ENCODE data around the gene PM20D2. TPM values are rescaled to one million over a fixed set of nuclear protein-coding genes. Genes with fewer than 3 reads are reported as not detected.

Gene PM20D2
- total and polyA plus RNA-seq, 2 of the 13 experiments (the other 11 are each of a cell fraction or from before 2014, with no cell fraction given), result 13.3 to 26.3 TPM

DNA sequence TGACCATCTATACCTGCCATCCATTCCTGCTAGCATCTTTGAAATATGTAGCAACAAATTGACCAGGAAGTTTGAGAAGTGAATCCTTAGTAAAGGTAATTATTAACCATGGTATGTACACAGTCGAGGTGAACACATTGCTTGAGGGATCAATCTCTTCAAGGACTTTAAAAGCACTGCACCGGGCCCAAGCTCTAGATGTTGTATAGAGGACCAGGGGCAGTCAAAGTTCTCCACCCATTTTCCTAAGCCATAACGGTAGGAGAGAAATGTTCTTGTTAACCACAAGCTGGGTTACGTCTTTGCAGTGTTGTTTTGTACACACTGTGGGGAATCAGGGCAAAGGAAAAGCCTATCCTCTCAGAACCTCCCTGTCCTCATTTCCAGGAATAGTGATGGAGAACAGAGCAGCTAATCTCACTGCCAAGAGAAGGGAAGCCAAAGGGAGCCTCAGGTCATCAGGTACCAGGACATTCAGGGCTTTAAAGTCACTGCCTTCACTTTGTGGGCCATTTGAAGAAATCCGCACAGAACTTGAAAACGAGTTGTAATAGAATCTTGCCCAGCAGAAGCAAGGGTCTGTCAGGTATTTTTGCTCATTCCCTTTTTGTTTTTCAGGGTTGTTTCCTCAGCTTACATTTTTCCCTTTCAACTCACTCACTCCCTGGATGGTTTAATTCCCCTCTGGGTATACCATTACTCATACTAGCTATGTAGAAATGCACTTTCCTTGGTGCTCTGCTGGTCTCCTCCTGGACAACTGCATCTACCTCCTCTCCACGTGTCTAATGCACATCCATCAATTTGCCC is 5.3 kb upstream of the PM20D2 start (continued):
- TF ChIP-seq, protein P1, sequence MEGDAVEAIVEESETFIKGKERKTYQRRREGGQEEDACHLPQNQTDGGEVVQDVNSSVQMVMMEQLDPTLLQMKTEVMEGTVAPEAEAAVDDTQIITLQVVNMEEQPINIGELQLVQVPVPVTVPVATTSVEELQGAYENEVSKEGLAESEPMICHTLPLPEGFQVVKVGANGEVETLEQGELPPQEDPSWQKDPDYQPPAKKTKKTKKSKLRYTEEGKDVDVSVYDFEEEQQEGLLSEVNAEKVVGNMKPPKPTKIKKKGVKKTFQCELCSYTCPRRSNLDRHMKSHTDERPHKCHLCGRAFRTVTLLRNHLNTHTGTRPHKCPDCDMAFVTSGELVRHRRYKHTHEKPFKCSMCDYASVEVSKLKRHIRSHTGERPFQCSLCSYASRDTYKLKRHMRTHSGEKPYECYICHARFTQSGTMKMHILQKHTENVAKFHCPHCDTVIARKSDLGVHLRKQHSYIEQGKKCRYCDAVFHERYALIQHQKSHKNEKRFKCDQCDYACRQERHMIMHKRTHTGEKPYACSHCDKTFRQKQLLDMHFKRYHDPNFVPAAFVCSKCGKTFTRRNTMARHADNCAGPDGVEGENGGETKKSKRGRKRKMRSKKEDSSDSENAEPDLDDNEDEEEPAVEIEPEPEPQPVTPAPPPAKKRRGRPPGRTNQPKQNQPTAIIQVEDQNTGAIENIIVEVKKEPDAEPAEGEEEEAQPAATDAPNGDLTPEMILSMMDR (CRISPR knock-in tag; IDR thresholded peaks at IDR 0.05), result no peak
- TF ChIP-seq CAMTA2 (CRISPR knock-in tag; IDR thresholded peaks at IDR 0.05; ENCODE audit: borderline replicate concordance) (no peak), ZNF569 (CRISPR knock-in tag; IDR thresholded peaks at IDR 0.05; ENCODE audit: borderline replicate concordance) (no peak), RFX3 (CRISPR knock-in tag; IDR thresholded peaks at IDR 0.05) (no peak), MTF1 (CRISPR knock-in tag; IDR thresholded peaks at IDR 0.05) (no peak), ASH2L (IDR thresholded peaks at IDR 0.05; ENCODE audit: insufficient read length, low read depth, low read length) (no peak), ZNF841 (CRISPR knock-in tag; IDR thresholded peaks at IDR 0.05; ENCODE audit: borderline replicate concordance) (no peak), POLR2A (IDR thresholded peaks at IDR 0.05; ENCODE audit: insufficient read depth in 1 of 2, low read depth in 2 of 2, low read length in 2 of 2) (no peak), JDP2 (CRISPR knock-in tag; IDR thresholded peaks at IDR 0.05; ENCODE audit: borderline replicate concordance) (no peak), SOX6 (IDR thresholded peaks at IDR 0.05) (no peak), SOX6 (CRISPR knock-in tag; IDR thresholded peaks at IDR 0.05) (peak; percentile 59), ZSCAN29 (CRISPR knock-in tag; conservative IDR thresholded peaks at IDR 0.05) (no peak), NPAS2 (CRISPR knock-in tag; IDR thresholded peaks at IDR 0.05; ENCODE audit: borderline replicate concordance) (no peak), MIXL1 (CRISPR knock-in tag; IDR thresholded peaks at IDR 0.05) (peak; percentile 87), HCFC1 (IDR thresholded peaks at IDR 0.05; ENCODE audit: low read depth, low read length) (no peak)
- TF ChIP-seq, protein P2, sequence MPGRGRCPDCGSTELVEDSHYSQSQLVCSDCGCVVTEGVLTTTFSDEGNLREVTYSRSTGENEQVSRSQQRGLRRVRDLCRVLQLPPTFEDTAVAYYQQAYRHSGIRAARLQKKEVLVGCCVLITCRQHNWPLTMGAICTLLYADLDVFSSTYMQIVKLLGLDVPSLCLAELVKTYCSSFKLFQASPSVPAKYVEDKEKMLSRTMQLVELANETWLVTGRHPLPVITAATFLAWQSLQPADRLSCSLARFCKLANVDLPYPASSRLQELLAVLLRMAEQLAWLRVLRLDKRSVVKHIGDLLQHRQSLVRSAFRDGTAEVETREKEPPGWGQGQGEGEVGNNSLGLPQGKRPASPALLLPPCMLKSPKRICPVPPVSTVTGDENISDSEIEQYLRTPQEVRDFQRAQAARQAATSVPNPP (CRISPR knock-in tag; IDR thresholded peaks at IDR 0.05), result no peak
- TF ChIP-seq, protein P3, sequence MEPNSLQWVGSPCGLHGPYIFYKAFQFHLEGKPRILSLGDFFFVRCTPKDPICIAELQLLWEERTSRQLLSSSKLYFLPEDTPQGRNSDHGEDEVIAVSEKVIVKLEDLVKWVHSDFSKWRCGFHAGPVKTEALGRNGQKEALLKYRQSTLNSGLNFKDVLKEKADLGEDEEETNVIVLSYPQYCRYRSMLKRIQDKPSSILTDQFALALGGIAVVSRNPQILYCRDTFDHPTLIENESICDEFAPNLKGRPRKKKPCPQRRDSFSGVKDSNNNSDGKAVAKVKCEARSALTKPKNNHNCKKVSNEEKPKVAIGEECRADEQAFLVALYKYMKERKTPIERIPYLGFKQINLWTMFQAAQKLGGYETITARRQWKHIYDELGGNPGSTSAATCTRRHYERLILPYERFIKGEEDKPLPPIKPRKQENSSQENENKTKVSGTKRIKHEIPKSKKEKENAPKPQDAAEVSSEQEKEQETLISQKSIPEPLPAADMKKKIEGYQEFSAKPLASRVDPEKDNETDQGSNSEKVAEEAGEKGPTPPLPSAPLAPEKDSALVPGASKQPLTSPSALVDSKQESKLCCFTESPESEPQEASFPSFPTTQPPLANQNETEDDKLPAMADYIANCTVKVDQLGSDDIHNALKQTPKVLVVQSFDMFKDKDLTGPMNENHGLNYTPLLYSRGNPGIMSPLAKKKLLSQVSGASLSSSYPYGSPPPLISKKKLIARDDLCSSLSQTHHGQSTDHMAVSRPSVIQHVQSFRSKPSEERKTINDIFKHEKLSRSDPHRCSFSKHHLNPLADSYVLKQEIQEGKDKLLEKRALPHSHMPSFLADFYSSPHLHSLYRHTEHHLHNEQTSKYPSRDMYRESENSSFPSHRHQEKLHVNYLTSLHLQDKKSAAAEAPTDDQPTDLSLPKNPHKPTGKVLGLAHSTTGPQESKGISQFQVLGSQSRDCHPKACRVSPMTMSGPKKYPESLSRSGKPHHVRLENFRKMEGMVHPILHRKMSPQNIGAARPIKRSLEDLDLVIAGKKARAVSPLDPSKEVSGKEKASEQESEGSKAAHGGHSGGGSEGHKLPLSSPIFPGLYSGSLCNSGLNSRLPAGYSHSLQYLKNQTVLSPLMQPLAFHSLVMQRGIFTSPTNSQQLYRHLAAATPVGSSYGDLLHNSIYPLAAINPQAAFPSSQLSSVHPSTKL (CRISPR knock-in tag; IDR thresholded peaks at IDR 0.05), result peak; percentile 85
- TF ChIP-seq, protein P4, sequence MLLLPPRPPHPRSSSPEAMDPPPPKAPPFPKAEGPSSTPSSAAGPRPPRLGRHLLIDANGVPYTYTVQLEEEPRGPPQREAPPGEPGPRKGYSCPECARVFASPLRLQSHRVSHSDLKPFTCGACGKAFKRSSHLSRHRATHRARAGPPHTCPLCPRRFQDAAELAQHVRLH (CRISPR knock-in tag; IDR thresholded peaks at IDR 0.05; ENCODE audit: borderline replicate concordance, low read depth), result no peak
- TF ChIP-seq, protein P5, sequence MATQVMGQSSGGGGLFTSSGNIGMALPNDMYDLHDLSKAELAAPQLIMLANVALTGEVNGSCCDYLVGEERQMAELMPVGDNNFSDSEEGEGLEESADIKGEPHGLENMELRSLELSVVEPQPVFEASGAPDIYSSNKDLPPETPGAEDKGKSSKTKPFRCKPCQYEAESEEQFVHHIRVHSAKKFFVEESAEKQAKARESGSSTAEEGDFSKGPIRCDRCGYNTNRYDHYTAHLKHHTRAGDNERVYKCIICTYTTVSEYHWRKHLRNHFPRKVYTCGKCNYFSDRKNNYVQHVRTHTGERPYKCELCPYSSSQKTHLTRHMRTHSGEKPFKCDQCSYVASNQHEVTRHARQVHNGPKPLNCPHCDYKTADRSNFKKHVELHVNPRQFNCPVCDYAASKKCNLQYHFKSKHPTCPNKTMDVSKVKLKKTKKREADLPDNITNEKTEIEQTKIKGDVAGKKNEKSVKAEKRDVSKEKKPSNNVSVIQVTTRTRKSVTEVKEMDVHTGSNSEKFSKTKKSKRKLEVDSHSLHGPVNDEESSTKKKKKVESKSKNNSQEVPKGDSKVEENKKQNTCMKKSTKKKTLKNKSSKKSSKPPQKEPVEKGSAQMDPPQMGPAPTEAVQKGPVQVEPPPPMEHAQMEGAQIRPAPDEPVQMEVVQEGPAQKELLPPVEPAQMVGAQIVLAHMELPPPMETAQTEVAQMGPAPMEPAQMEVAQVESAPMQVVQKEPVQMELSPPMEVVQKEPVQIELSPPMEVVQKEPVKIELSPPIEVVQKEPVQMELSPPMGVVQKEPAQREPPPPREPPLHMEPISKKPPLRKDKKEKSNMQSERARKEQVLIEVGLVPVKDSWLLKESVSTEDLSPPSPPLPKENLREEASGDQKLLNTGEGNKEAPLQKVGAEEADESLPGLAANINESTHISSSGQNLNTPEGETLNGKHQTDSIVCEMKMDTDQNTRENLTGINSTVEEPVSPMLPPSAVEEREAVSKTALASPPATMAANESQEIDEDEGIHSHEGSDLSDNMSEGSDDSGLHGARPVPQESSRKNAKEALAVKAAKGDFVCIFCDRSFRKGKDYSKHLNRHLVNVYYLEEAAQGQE (IDR thresholded peaks at IDR 0.05; ENCODE audit: borderline replicate concordance in 1 of 2, low read depth in 1 of 2, low read length in 2 of 2), result no peak

Data from HepG2 (cell line).